ENCODE data around the gene PTTG1. TPM values are rescaled to one million over a fixed set of nuclear protein-coding genes. Genes with fewer than 3 reads are reported as not detected.

Gene PTTG1
- polyA plus RNA-seq, 1 of the 3 experiments (the other 2 are of a cell fraction) = 279 TPM

DNA sequence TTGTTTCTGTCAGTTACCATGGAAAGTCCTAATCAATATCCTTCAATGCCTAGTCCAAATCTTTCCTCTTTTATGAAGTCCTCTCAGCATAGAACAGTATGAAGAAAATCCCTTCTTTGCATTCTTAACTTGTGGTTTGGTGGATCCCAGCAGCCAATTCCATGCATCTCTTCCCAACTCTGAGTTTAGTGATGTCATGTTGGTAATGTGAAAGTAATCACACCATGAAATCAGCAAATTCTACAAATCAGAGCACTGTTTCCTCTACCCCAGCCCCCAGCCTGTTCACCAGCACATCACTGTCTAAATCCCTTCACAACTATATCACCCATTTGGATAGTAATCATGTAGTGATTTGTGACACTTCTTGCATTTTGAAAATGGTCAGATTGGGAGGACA, 46.5 kb upstream of the PTTG1 start:
- H3K9me3 ChIP-seq = no peaks in the 10 kb centered on the region
- H3K27ac ChIP-seq (ENCODE audit: low read depth in 2 of 2, low read length in 1 of 2) = no peak overlapping the region
- H3K9me2 ChIP-seq = no peaks in the 10 kb centered on the region
- H4K20me1 ChIP-seq (ENCODE audit: insufficient read depth) = no peaks in the 10 kb centered on the region
- no peak overlapping the region for H3K4me3 ChIP-seq (ENCODE audit: low read depth in 2 of 2, low read length in 1 of 2)
- H3K9ac ChIP-seq = no peak overlapping the region
- peaks cover 3% of the 10 kb centered on the region for H3F3A ChIP-seq (replicated peaks; ENCODE audit: insufficient read depth)
- peaks cover 0 to 8% of the 10 kb centered on the region in 2 experiments; a peak in 1 of 4 replicates for H3K4me1 ChIP-seq (ENCODE audit: control insufficient read depth in 1 of 2, insufficient read depth in 2 of 2, low read depth in 1 of 2, low read length in 1 of 2)
- no peaks in the 10 kb centered on the region for H3K79me2 ChIP-seq (ENCODE audit: insufficient read depth)
- H3K36me3 ChIP-seq (replicated peaks in 1 of 2; ENCODE audit: control insufficient read depth in 1 of 2, insufficient read depth in 2 of 2, low read length in 1 of 2) = no peaks in the 10 kb centered on the region
- TF ChIP-seq TCF12 (IDR thresholded peaks at IDR 0.05) (no peak), TEAD4 (IDR thresholded peaks at IDR 0.05; ENCODE audit: borderline replicate concordance, insufficient read depth) (no peak), TAF1 (IDR thresholded peaks at IDR 0.05; ENCODE audit: borderline replicate concordance, low read depth, low read length) (no peak), RAD21 (IDR thresholded peaks at IDR 0.05; ENCODE audit: low read length) (no peak)
- TF ChIP-seq, protein P1, sequence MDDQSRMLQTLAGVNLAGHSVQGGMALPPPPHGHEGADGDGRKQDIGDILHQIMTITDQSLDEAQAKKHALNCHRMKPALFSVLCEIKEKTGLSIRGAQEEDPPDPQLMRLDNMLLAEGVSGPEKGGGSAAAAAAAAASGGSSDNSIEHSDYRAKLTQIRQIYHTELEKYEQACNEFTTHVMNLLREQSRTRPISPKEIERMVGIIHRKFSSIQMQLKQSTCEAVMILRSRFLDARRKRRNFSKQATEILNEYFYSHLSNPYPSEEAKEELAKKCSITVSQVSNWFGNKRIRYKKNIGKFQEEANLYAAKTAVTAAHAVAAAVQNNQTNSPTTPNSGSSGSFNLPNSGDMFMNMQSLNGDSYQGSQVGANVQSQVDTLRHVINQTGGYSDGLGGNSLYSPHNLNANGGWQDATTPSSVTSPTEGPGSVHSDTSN (IDR thresholded peaks at IDR 0.05) = no peak
- TF ChIP-seq, protein P2, sequence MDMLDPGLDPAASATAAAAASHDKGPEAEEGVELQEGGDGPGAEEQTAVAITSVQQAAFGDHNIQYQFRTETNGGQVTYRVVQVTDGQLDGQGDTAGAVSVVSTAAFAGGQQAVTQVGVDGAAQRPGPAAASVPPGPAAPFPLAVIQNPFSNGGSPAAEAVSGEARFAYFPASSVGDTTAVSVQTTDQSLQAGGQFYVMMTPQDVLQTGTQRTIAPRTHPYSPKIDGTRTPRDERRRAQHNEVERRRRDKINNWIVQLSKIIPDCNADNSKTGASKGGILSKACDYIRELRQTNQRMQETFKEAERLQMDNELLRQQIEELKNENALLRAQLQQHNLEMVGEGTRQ (IDR thresholded peaks at IDR 0.05; ENCODE audit: borderline replicate concordance, low read depth, low read length) = no peak
- H3K4me2 ChIP-seq = no peak overlapping the region
- ChIA-PET CTCF (interaction anchor here (10.1 kb wide), 1 partner anchor 17 kb away, joined by 67 read pairs; no protein-coding TSS in a partner anchor), POLR2A (no interaction called here)
- H3K27me3 ChIP-seq (ENCODE audit: insufficient read depth) = no peaks in the 10 kb centered on the region; the same call in 1 of the 2 replicates
- no peak overlapping the region for H2AFZ ChIP-seq (ENCODE audit: low read depth)
- no peak for DNase-seq

DNA sequence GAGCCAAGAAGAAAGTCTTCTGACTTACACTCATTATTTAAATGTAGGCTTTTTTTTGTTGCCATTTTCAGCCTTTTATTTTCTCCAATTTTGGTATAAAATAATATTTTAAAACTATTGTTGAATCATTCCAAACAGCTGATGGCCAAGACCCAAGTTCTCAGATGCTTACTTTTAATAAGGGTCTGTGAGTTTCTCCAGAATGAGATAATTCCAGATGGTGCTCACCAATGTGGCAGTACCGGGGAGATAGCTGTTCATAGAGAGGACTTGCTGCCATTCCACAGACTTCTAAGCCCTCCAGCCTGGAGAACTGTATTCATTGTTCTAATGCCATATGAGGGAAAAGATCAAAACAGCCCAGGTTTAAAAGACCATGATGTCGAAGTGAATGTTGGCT, 46.0 kb upstream of the PTTG1 start:
- ChIA-PET POLR2A (no interaction called here), CTCF (interaction anchor here (10.1 kb wide), 1 partner anchor 16 kb away, joined by 67 read pairs; no protein-coding TSS in a partner anchor)
- no peaks in the 10 kb centered on the region for H3K9me2 ChIP-seq
- no peak overlapping the region for H3K4me2 ChIP-seq
- no peaks in the 10 kb centered on the region for H3K79me2 ChIP-seq (ENCODE audit: insufficient read depth)
- H3K36me3 ChIP-seq (replicated peaks in 1 of 2; ENCODE audit: control insufficient read depth in 1 of 2, insufficient read depth in 2 of 2, low read length in 1 of 2) = no peaks in the 10 kb centered on the region
- TF ChIP-seq FOXM1 (IDR thresholded peaks at IDR 0.05; ENCODE audit: low read depth) = no peak
- no peak for TF ChIP-seq TCF12 (IDR thresholded peaks at IDR 0.05)
- TF ChIP-seq GATA2 (CRISPR knock-in tag; IDR thresholded peaks at IDR 0.05) = no peak
- TF ChIP-seq RCOR1 (IDR thresholded peaks at IDR 0.05; ENCODE audit: low read length) = no peak
- TF ChIP-seq NRF1 (IDR thresholded peaks at IDR 0.05; ENCODE audit: low read depth, low read length) = no peak
- no peak for TF ChIP-seq RFX5 (IDR thresholded peaks at IDR 0.05; ENCODE audit: low read length)
- no peak for TF ChIP-seq NFIC (IDR thresholded peaks at IDR 0.05; ENCODE audit: borderline replicate concordance)
- H3K4me1 ChIP-seq (ENCODE audit: control insufficient read depth in 1 of 2, insufficient read depth in 2 of 2, low read depth in 1 of 2, low read length in 1 of 2) = peaks cover 0 to 4% of the 10 kb centered on the region in 2 experiments; a peak in 1 of 4 replicates
- H2AFZ ChIP-seq (ENCODE audit: low read depth) = no peak overlapping the region
- H3F3A ChIP-seq (replicated peaks; ENCODE audit: insufficient read depth) = peaks cover 3% of the 10 kb centered on the region
- no peak overlapping the region for H3K9ac ChIP-seq
- H3K9me3 ChIP-seq = no peaks in the 10 kb centered on the region
- DNase-seq = no peak
- H3K4me3 ChIP-seq (ENCODE audit: low read depth in 2 of 2, low read length in 1 of 2) = no peak overlapping the region
- no peaks in the 10 kb centered on the region; the same call in 1 of the 2 replicates for H3K27me3 ChIP-seq (ENCODE audit: insufficient read depth)
- H4K20me1 ChIP-seq (ENCODE audit: insufficient read depth) = no peaks in the 10 kb centered on the region
- H3K27ac ChIP-seq (ENCODE audit: low read depth in 2 of 2, low read length in 1 of 2) = no peak overlapping the region
- WGBS (ENCODE audit: low lambda C conversion rate) = 58% methylated on average over 2 of the region's 2 CpGs

Data from SK-N-SH (cell line).